PC-3 (cell line): ENCODE results near the gene VCP. TPM values are rescaled to one million over a fixed set of nuclear protein-coding genes. Genes with fewer than 3 reads are reported as not detected.
"Not testable (repeated sequence)": the region's sequence is repeated elsewhere in the genome, so short reads cannot be mapped to it uniquely, and the experiment has no call there.

Experiments used
- ATAC-seq: fragments of 200-7000 bp; cut with Tn5 transposase; 2 replicates; pipeline ENCODE4 v1.9.1; 2020; ENCODE audit warnings: mild to moderate bottlenecking, moderate library complexity
- BruUV-seq: library from RNA; stranded (reverse); fragments of 400-500 nt; replicated peaks from 2 replicates; lab custom pipeline; 2021; lab: Mats Ljungman, UMichigan
- CTCF ChIA-PET: fragments of 300-600 bp; sonication (Branson Sonifier 250); formaldehyde crosslinking; loops from one replicate; lab custom pipeline; 2022; ENCODE audit warnings: antibody characterized with exemption; lab: Charles Lee
- POLR2A ChIA-PET: fragments of 300-600 bp; sonication (Branson Sonifier 250); formaldehyde crosslinking; loops from one replicate; lab custom pipeline; 2022; ENCODE audit warnings: antibody characterized with exemption; ENCODE audit not compliant: unreplicated experiment; lab: Charles Lee
- DNase-seq: peaks from one replicate; pipeline ENCODE4 v3.0.0-alpha.2; 2015
- H2AFZ ChIP-seq: fragments of 300-600 bp; sonication (generic); 2 replicates; pipeline ENCODE4 v1.6.0; 2016; ENCODE audit warnings: antibody characterized with exemption, low read length
- H3F3A ChIP-seq: fragments of 300-600 bp; sonication (generic); one replicate; pipeline ENCODE4 v1.6.0; 2017; ENCODE audit warnings: antibody characterized with exemption, low read length, control low read depth, mild to moderate bottlenecking; ENCODE audit not compliant: unreplicated experiment
- H3K27ac ChIP-seq: fragments of 300-600 bp; sonication (generic); 2 replicates; pipeline ENCODE4 v1.5.1; 2016; ENCODE audit warnings: mild to moderate bottlenecking, low read length
- H3K27me3 ChIP-seq: fragments of 300-600 bp; sonication (generic); 2 replicates; pipeline ENCODE4 v1.6.1; 2016; ENCODE audit warnings: low read length, mixed read lengths
- H3K36me3 ChIP-seq: fragments of 300-600 bp; sonication (generic); 2 replicates; pipeline ENCODE4 v1.6.1; 2016; ENCODE audit warnings: low read depth, mixed run types, low read length, mixed read lengths
- H3K4me1 ChIP-seq: fragments of 300-600 bp; sonication (generic); 2 replicates; pipeline ENCODE4 v1.5.1; 2016; ENCODE audit warnings: low read length; ENCODE audit not compliant: insufficient read depth
- H3K4me2 ChIP-seq: fragments of 300-600 bp; sonication (generic); 2 replicates; pipeline ENCODE4 v1.6.0; 2016; ENCODE audit warnings: low read length
- H3K4me3 ChIP-seq: fragments of 300-600 bp; sonication (generic); 2 replicates; pipeline ENCODE4 v1.5.1; 2016; ENCODE audit warnings: mild to moderate bottlenecking, low read length, mixed read lengths
- H3K79me2 ChIP-seq: fragments of 300-600 bp; sonication (generic); 2 replicates; pipeline ENCODE4 v1.6.1; 2017; ENCODE audit warnings: low read length, mixed read lengths
- H3K9ac ChIP-seq: fragments of 300-600 bp; sonication (generic); 2 replicates; pipeline ENCODE4 v1.6.0; 2016; ENCODE audit warnings: mild to moderate bottlenecking, low read length
- H3K9me2 ChIP-seq: fragments of 300-600 bp; sonication (generic); replicated peaks from 2 replicates; pipeline ENCODE4 v1.6.1; 2016; ENCODE audit warnings: mixed run types, low read length, mixed read lengths
- H3K9me3 ChIP-seq: fragments of 300-600 bp; sonication (generic); 2 replicates; pipeline ENCODE4 v1.6.1; 2016; ENCODE audit warnings: low read length, mixed read lengths
- H4K20me1 ChIP-seq: fragments of 300-600 bp; sonication (generic); 2 replicates; pipeline ENCODE4 v1.6.1; 2016; ENCODE audit warnings: low read length, mixed read lengths
- CTCF ChIP-seq: fragments of 300-600 bp; sonication (generic); conservative IDR thresholded peaks from 2 replicates; pipeline ENCODE4 v1.5.1; 2017; ENCODE audit warnings: antibody characterized with exemption, low read depth, mild to moderate bottlenecking, low read length
- EZH2 ChIP-seq: fragments of 300-600 bp; sonication (generic); IDR thresholded peaks from one replicate; pipeline ENCODE4 v1.6.1; 2017; ENCODE audit warnings: antibody characterized with exemption, mild to moderate bottlenecking, low read length; ENCODE audit not compliant: unreplicated experiment
- EZH2phosphoT487 ChIP-seq: fragments of 300-600 bp; sonication (generic); IDR thresholded peaks from 2 replicates; pipeline ENCODE4 v1.6.1; 2018; ENCODE audit warnings: mild to moderate bottlenecking, antibody characterized with exemption, low read length, borderline replicate concordance
- intact Hi-C: fragments of 100-400 bp; cut with micrococcal nuclease; formaldehyde crosslinking; loops from 2 replicates; pipeline ENCODE4 v1.9.0; 2023
- total RNA-seq: library from RNA; depleted of rRNA; stranded (reverse); fragments of >200 nt; gene quantifications from 2 replicates; pipeline ENCODE4 v1.2.3, GENCODE V29; 2014

The VCP gene
- total RNA-seq, 1 experiment from 2014 or later: 343 TPM

DNA sequence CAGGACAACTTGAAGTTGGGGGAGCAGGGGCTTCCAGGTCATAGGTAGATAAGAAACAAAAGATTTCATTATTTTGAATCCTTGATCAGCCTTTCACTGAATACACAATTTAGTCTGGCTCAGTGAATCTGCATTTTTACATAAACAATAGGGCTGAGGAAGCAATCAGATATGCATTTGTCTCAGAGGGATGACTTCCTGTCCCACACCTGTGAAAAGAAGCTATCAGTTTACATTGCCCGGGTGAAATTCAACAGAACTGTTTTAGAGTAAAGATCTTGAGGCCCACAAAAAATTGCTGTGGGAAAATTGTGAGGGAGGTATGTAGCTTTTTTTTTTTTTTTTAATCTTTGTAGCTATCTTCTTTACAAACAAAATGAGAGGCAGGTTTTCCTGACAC, 44.6 kb downstream of the VCP start:
- TF ChIP-seq EZH2phosphoT487 (no peak), EZH2 (no peak), CTCF (no peak)
- Histone ChIP-seq H3K27ac (no peak overlapping the region), H3F3A (no peaks in the 10 kb centered on the region), H3K4me3 (no peak overlapping the region), H4K20me1 (no peaks in the 10 kb centered on the region), H3K4me1 (peaks cover 9% of the 10 kb centered on the region), H3K9me3 (no peaks in the 10 kb centered on the region), H3K9me2 (no peaks in the 10 kb centered on the region), H3K36me3 (no peaks in the 10 kb centered on the region; the same call in 1 of the 2 replicates), H3K79me2 (no peaks in the 10 kb centered on the region), H3K4me2 (no peak overlapping the region), H2AFZ (no peak overlapping the region), H3K9ac (no peak overlapping the region), H3K27me3 (no peaks in the 10 kb centered on the region)
- ATAC-seq: no peak
- no peak for DNase-seq
- intact Hi-C loops: no loop called here
- ChIA-PET POLR2A (no interaction called here), CTCF (no interaction called here)
- BruUV-seq: no TSS peak

- H3K9me3 ChIP-seq: no peaks in the 10 kb centered on the region
- no peak overlapping the region for H3K27ac ChIP-seq
- no peaks in the 10 kb centered on the region for H3K9me2 ChIP-seq
- no peak overlapping the region for H2AFZ ChIP-seq
- intact Hi-C loops: no loop called here
- ChIA-PET POLR2A (no interaction called here), CTCF (no interaction called here)
- BruUV-seq: no TSS peak
- ATAC-seq (peak; percentile 13; the same call in 1 of the 2 replicates), DNase-seq (no peak)
- no peaks in the 10 kb centered on the region; the same call in 1 of the 2 replicates for H3K36me3 ChIP-seq
- no peaks in the 10 kb centered on the region for H4K20me1 ChIP-seq
- no peak overlapping the region for H3K4me3 ChIP-seq
- H3K4me2 ChIP-seq: no peak overlapping the region
- no peak for TF ChIP-seq EZH2
- TF ChIP-seq CTCF: no peak
- no peak for TF ChIP-seq EZH2phosphoT487
- peaks cover 9% of the 10 kb centered on the region for H3K4me1 ChIP-seq
- no peak overlapping the region for H3K9ac ChIP-seq
- H3K27me3 ChIP-seq: no peaks in the 10 kb centered on the region
- H3F3A ChIP-seq: no peaks in the 10 kb centered on the region
- no peaks in the 10 kb centered on the region for H3K79me2 ChIP-seq
These were observed 45.1 kb downstream of the VCP start for GRCh38 chr9:35027374-35027773.

- H3K9ac ChIP-seq: no peak overlapping the region
- H3K4me2 ChIP-seq: no peak overlapping the region
- TF ChIP-seq EZH2phosphoT487: no peak
- no peak for TF ChIP-seq EZH2
- TF ChIP-seq CTCF: no peak
- no peaks in the 10 kb centered on the region; the same call in 1 of the 2 replicates for H3K36me3 ChIP-seq
- no peak overlapping the region for H2AFZ ChIP-seq
- H3K4me3 ChIP-seq: no peak overlapping the region
- ChIA-PET CTCF (no interaction called here), POLR2A (no interaction called here)
- H3K4me1 ChIP-seq: peaks cover 9% of the 10 kb centered on the region
- DNase-seq: no peak
- no peaks in the 10 kb centered on the region for H3F3A ChIP-seq
- ATAC-seq: peak; percentile 18; the same call in 1 of the 2 replicates
- no peaks in the 10 kb centered on the region for H3K9me3 ChIP-seq
- H3K9me2 ChIP-seq: no peaks in the 10 kb centered on the region
- intact Hi-C loops: no loop called here
- no peak overlapping the region for H3K27ac ChIP-seq
- H3K79me2 ChIP-seq: no peaks in the 10 kb centered on the region
- no TSS peak for BruUV-seq
- no peaks in the 10 kb centered on the region for H3K27me3 ChIP-seq
- no peaks in the 10 kb centered on the region for H4K20me1 ChIP-seq
These were observed 45.8 kb downstream of the VCP start for GRCh38 chr9:35026671-35027070.

DNA sequence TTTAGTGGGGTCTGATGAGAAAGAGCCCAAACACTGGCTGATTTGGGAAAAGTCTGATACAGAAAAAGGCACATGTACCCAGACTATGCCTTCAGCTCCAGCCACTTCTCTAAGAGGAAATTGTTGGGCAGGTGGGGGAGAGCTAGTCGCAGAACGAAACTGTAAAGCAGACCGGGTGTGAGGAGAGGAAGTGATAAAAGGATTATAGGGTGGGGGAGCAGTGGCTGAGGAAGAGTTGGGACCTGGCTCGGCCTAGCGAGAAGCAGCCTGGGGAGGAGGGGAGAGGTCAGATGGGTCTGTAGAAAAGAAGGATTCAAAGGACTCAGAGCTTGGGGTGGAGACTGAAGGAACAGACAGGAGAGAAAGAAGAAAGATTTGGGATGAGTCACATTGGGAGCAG, 49.0 kb downstream of the VCP start:
- H3K9ac ChIP-seq, H3K9me3 ChIP-seq, H3K36me3 ChIP-seq, H3F3A ChIP-seq, H2AFZ ChIP-seq, DNase-seq, POLR2A ChIA-PET, H3K4me2 ChIP-seq, H3K9me2 ChIP-seq, H4K20me1 ChIP-seq, H3K27me3 ChIP-seq, H3K27ac ChIP-seq, BruUV-seq, H3K79me2 ChIP-seq, H3K4me1 ChIP-seq, H3K4me3 ChIP-seq, intact Hi-C loops, CTCF ChIA-PET, ATAC-seq: not testable (repeated sequence)
